NK-92 (cell line): ENCODE data around the gene CCR9.

Source experiments
- DNase-seq: peaks from one replicate; lab custom pipeline; 2025; ENCODE audit not compliant: unreplicated experiment; lab: John Stamatoyannopoulos, UW

The CCR9 gene

GRCh38 chr3:45932112-45932511, 45.8 kb downstream of the CCR9 start:
- DNase-seq: no peak

GRCh38 chr3:45933591-45933990, 47.2 kb downstream of the CCR9 start:
- DNase-seq: no peak

- no peak for DNase-seq
These were observed 49.9 kb downstream of the CCR9 start for GRCh38 chr3:45936261-45936660.

GRCh38 chr3:45937206-45938042, 51.1 kb downstream of the CCR9 start:
- DNase-seq: no peak

- no peak for DNase-seq
These were observed 51.7 kb downstream of the CCR9 start for GRCh38 chr3:45938043-45938435.

GRCh38 chr3:45938864-45939263, 52.5 kb downstream of the CCR9 start:
- no peak for DNase-seq

GRCh38 chr3:45939341-45939771, 53.0 kb downstream of the CCR9 start:
- no peak for DNase-seq

- no peak for DNase-seq
These were observed 53.8 kb downstream of the CCR9 start for GRCh38 chr3:45940004-45940780.

- DNase-seq: no peak
These were observed 54.5 kb downstream of the CCR9 start for GRCh38 chr3:45940781-45941365.

GRCh38 chr3:45942051-45942825, 55.9 kb downstream of the CCR9 start:
- DNase-seq: no peak

- DNase-seq: no peak
These were observed 57.0 kb downstream of the CCR9 start, which contains the start of gene CXCR6 for GRCh38 chr3:45943207-45943846. CXCR6 (plus strand) TSS chr3:45943464; CDS start chr3:45946482, 3,018 bp downstream.

- no peak for DNase-seq
These were observed 58.7 kb downstream of the CCR9 start for GRCh38 chr3:45944830-45945620.

- DNase-seq: no peak
These were observed 60.0 kb downstream of the CCR9 start for GRCh38 chr3:45946307-45946706.

- DNase-seq: no peak
These were observed 60.5 kb downstream of the CCR9 start for GRCh38 chr3:45946875-45947274.

GRCh38 chr3:45947361-45947760, 61.0 kb downstream of the CCR9 start:
- no peak for DNase-seq

- no peak for DNase-seq
These were observed 62.0 kb downstream of the CCR9 start for GRCh38 chr3:45948311-45948781.

GRCh38 chr3:45948881-45949280, 62.5 kb downstream of the CCR9 start:
- DNase-seq: no peak

GRCh38 chr3:45949432-45949831, 63.1 kb downstream of the CCR9 start:
- DNase-seq: no peak

GRCh38 chr3:45950131-45950530, 63.8 kb downstream of the CCR9 start:
- DNase-seq: no peak
